Fibroblast of lung (primary cell): ENCODE data around the gene HGFAC. TPM values are rescaled to one million over a fixed set of nuclear protein-coding genes. Genes with fewer than 3 reads are reported as not detected.

Experiments used
- DNase-seq, 2 donors: peaks; one replicate each; pipeline versions ENCODE4 v3.0.0 to v3.0.0-alpha.2; 2010; ENCODE audit warnings: low read depth in 2 of 2
- H2AFZ ChIP-seq: 2 replicates; pipeline ENCODE4 v1.5.1; 2012; ENCODE audit warnings: low read length, control low read depth, inconsistent platforms
- H3K27ac ChIP-seq: 2 replicates; pipeline ENCODE4 v1.5.1; 2011; ENCODE audit warnings: low read length, control low read depth; ENCODE audit not compliant: insufficient read depth
- H3K27me3 ChIP-seq: 2 replicates; pipeline ENCODE4 v1.5.1; 2011; ENCODE audit warnings: mild to moderate bottlenecking, low read length; ENCODE audit not compliant: control insufficient read depth, insufficient read depth
- H3K36me3 ChIP-seq: 2 replicates; pipeline ENCODE4 v1.5.1; 2011; ENCODE audit warnings: low read length; ENCODE audit not compliant: control insufficient read depth, insufficient read depth
- H3K4me1 ChIP-seq: 2 replicates; pipeline ENCODE4 v1.5.1; 2011; ENCODE audit warnings: low read length; ENCODE audit not compliant: control insufficient read depth, insufficient read depth; ENCODE audit errors: extremely low read depth
- H3K4me2 ChIP-seq: 2 replicates; pipeline ENCODE4 v1.5.1; 2011; ENCODE audit warnings: low read length, control low read depth; ENCODE audit not compliant: insufficient read depth; ENCODE audit errors: extremely low read depth
- H3K4me3 ChIP-seq, 4 experiments: fragments of 200-600 bp in 1 of 4; sonication (generic) in 1 of 4; replicated peaks in 1 of 4; 2 replicates each; pipeline ENCODE4 v1.5.1; 2011 to 2016; ENCODE audit warnings: low read length in 4 of 4, low read depth in 3 of 4, mild to moderate bottlenecking in 3 of 4, control low read depth in 2 of 4, inconsistent platforms in 1 of 4, mixed read lengths in 1 of 4; ENCODE audit not compliant: insufficient read depth in 1 of 4; ENCODE audit errors: control extremely low read depth in 1 of 4
- H3K79me2 ChIP-seq: 2 replicates; pipeline ENCODE4 v1.5.1; 2012; ENCODE audit warnings: mild to moderate bottlenecking, low read length, inconsistent platforms; ENCODE audit not compliant: control insufficient read depth, insufficient read depth
- H3K9ac ChIP-seq: 2 replicates; pipeline ENCODE4 v1.5.1; 2011; ENCODE audit warnings: mild to moderate bottlenecking, low read length, control low read depth; ENCODE audit not compliant: insufficient read depth
- H3K9me3 ChIP-seq: 2 replicates; pipeline ENCODE4 v1.5.1; 2012; ENCODE audit warnings: low read depth, low read length; ENCODE audit not compliant: control insufficient read depth, insufficient read depth
- H4K20me1 ChIP-seq: 2 replicates; pipeline ENCODE4 v1.5.1; 2011; ENCODE audit warnings: low read length; ENCODE audit not compliant: control insufficient read depth, insufficient read depth; ENCODE audit errors: extremely low read depth
- EZH2 ChIP-seq: IDR thresholded peaks from 2 replicates; pipeline ENCODE4 v1.5.1; 2012; ENCODE audit warnings: low read length, control low read depth, mild to moderate bottlenecking; ENCODE audit errors: missing control alignments
- polyA plus RNA-seq, 2 donors: library from polyadenylated mRNA; depleted of rRNA in 1 of 2; stranded (reverse) in 1 of 2; unstranded in 1 of 2; fragments of >200 nt; gene quantifications; 2 replicates each; pipeline ENCODE4 v1.2.1, GENCODE V29; 2011 to 2012; ENCODE audit warnings: missing spikeins in 1 of 2
- total RNA-seq: library from RNA; depleted of rRNA; stranded (reverse); fragments of >200 nt; gene quantifications from 2 replicates; pipeline ENCODE4 v1.2.1, GENCODE V29; 2014
- TF ChIP-seq, protein P1 (sequence below), 2 donors: IDR thresholded peaks in 1 of 2; conservative IDR thresholded peaks in 1 of 2; 1 replicate in 1 of 2; 2 replicates in 1 of 2; pipeline ENCODE4 v1.5.1; 2011 to 2012; ENCODE audit warnings: low read length in 2 of 2, control low read depth in 1 of 2, inconsistent platforms in 1 of 2, low read depth in 1 of 2, mild to moderate bottlenecking in 1 of 2

Gene HGFAC
- total and polyA plus RNA-seq, 2 donors (not counting 1 experiment from before 2014, with no cell fraction given): 0.33 TPM; not detected in 1

DNA sequence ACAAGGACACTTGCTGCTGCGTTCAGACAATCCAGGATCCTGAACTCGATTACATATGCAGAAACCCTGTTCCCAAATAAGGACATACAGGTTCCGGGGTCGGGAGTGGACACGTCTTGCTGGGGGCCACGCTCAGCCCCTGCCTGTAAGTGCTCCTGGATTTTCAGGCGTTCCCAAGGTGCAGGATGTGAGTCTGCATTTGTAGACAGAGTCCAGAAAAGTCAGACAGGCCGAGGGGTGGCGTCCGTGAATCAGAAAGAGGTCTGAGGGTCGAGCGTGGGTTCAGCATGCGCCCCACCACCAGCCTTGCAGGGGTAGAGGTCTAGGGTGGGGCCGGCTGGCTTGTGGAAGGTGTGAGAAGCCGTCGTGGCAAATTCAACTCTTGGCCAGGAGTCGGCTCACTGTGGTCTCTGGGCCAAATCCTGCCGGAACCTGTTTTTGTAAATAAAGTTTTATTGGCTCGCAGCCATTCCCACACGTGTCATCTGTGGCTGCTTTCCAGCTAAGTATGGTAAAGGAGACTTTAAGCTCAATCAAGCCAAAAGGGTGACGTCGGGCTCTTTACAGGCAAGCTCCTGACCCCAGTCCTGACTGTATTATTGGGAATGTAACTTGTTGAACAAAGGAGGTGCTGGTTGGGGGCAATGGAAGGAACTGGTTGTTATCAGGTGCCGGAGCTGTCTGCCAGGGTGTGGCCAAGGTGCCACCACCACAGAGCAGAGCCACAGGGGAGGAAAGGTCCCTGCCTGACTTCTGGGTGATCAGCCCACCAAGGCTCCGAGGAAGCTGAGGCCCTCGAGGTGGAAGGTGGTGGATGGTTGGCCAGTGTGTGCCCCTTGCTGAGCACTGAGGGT lies 28.7 kb downstream of the HGFAC start:
- TF ChIP-seq, protein P1, sequence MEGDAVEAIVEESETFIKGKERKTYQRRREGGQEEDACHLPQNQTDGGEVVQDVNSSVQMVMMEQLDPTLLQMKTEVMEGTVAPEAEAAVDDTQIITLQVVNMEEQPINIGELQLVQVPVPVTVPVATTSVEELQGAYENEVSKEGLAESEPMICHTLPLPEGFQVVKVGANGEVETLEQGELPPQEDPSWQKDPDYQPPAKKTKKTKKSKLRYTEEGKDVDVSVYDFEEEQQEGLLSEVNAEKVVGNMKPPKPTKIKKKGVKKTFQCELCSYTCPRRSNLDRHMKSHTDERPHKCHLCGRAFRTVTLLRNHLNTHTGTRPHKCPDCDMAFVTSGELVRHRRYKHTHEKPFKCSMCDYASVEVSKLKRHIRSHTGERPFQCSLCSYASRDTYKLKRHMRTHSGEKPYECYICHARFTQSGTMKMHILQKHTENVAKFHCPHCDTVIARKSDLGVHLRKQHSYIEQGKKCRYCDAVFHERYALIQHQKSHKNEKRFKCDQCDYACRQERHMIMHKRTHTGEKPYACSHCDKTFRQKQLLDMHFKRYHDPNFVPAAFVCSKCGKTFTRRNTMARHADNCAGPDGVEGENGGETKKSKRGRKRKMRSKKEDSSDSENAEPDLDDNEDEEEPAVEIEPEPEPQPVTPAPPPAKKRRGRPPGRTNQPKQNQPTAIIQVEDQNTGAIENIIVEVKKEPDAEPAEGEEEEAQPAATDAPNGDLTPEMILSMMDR (conservative IDR thresholded peaks at IDR 0.05 in 1 of 2, IDR thresholded peaks at IDR 0.05 in 1 of 2; ENCODE audit: low read depth in 1 of 2, low read length in 2 of 2): no peak
- TF ChIP-seq EZH2: no peak
- Histone ChIP-seq H3K4me3 (no peak overlapping the region), H3K4me2 (no peak overlapping the region), H3K27ac (no peak overlapping the region), H3K36me3 (no peaks in the 10 kb centered on the region), H2AFZ (no peak overlapping the region), H3K9ac (no peak overlapping the region), H4K20me1 (no peaks in the 10 kb centered on the region), H3K79me2 (no peaks in the 10 kb centered on the region), H3K9me3 (peaks cover 4% of the 10 kb centered on the region), H3K27me3 (peaks cover 4% of the 10 kb centered on the region), H3K4me1 (no peaks in the 10 kb centered on the region)
- peak; percentile 43 to 79 for DNase-seq

DNA sequence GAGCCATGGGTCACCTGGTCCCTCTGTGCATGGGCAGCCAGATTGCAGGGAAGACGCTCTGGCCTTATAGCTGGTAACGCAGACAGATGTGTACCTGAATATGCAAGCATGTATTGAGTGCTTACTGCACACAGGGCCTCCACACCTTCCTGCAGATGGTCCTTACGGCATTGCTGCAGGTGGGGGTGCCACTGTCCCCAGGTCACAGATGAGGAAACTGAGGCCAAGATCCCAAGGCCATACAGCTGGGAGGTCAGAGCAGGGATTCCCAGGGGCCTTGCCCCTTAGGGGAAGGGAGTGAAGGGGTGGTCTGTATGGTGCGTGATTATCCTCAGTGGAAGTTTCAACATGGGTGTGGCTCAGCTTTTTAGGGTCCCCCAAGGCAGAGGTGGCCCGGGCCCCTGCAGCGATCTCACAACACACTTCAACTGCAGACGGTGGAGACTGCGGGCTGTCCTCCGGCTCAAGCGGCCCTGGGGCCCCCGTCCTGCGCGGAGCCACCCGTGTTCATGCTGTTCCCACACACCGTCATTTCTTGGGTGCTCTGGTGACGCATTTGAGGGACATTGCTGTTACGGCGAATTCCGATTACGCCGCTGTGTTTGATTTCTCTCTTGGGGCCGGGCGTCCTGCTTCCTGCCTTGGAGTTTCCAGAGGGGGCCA lies 29.5 kb downstream of the HGFAC start:
- peaks cover 4% of the 10 kb centered on the region for H3K9me3 ChIP-seq
- DNase-seq: no peak

DNA sequence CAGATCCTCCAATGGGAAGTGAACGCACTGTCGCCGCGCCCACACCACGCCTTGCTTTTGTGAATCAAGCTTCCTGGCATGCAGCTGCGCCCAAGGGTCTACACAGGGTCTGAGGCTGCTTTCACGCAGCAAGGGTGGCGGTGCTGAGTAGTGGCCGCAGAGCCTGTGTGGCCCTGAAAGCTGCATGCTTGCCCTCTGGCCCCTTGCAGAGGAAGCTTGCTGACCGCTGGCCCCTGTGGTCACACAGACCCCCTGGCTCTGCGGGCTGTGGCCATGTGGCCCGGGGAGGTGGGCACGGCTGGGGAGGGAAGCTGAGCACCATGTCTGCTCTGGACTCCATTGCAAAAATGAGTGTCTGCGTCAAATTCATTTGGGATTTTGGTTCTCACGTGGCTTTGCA lies 30.1 kb downstream of the HGFAC start:
- Histone ChIP-seq H3K9me3 (peaks cover 4% of the 10 kb centered on the region), H3K27me3 (peaks cover 4% of the 10 kb centered on the region), H3K27ac (no peak overlapping the region), H3K36me3 (no peaks in the 10 kb centered on the region), H3K9ac (no peak overlapping the region), H3K4me3 (no peak overlapping the region), H4K20me1 (no peaks in the 10 kb centered on the region), H3K4me1 (no peaks in the 10 kb centered on the region), H3K4me2 (no peak overlapping the region), H2AFZ (no peak overlapping the region), H3K79me2 (no peaks in the 10 kb centered on the region)
- TF ChIP-seq, protein P1 (conservative IDR thresholded peaks at IDR 0.05 in 1 of 2, IDR thresholded peaks at IDR 0.05 in 1 of 2; ENCODE audit: low read depth in 1 of 2, low read length in 2 of 2): no peak
- TF ChIP-seq EZH2: no peak
- DNase-seq: no peak

More for the DNA sequence above, 29.5 kb downstream of the HGFAC start:
- Histone ChIP-seq H3K27me3 (peaks cover 4% of the 10 kb centered on the region), H3K4me2 (no peak overlapping the region), H3K4me1 (no peaks in the 10 kb centered on the region), H2AFZ (no peak overlapping the region), H3K36me3 (no peaks in the 10 kb centered on the region), H3K4me3 (no peak overlapping the region), H4K20me1 (no peaks in the 10 kb centered on the region), H3K9ac (no peak overlapping the region), H3K27ac (no peak overlapping the region), H3K79me2 (no peaks in the 10 kb centered on the region)
- no peak for TF ChIP-seq EZH2
- TF ChIP-seq, protein P1 (conservative IDR thresholded peaks at IDR 0.05 in 1 of 2, IDR thresholded peaks at IDR 0.05 in 1 of 2; ENCODE audit: low read depth in 1 of 2, low read length in 2 of 2): no peak
